Measurements from ENCODE around the gene OPRD1. TPM values are rescaled to one million over a fixed set of nuclear protein-coding genes. Genes with fewer than 3 reads are reported as not detected.

The OPRD1 gene
- total RNA-seq, 1 experiment from 2014 or later, result 0.97 TPM

DNA sequence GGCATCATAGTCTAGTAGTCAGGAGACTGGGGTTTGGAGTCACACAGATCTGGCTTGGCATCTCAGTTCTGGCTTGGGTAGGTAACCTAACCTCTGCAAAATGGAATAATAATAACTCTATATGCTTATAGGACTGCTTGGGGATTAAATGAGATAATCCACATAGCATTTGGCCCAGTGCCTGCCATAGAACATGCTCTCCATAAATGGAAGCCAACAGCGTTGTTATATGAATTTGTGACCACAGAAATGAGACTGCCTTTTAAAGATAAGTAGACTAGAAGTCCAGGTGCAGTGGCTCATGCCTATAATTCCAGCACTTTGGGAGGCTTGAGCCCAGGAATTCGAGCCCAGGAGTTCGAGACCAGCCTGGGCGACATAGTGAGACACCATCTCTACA lies 4.0 kb upstream of the OPRD1 start:
- Histone ChIP-seq H3K9me3 (ENCODE audit: low read depth, low read length, poor library complexity, severe bottlenecking) (no peaks in the 10 kb centered on the region), H3K36me3 (ENCODE audit: insufficient read depth, low read length, poor library complexity, severe bottlenecking) (no peaks in the 10 kb centered on the region), H3K27me3 (replicated peaks; ENCODE audit: insufficient read depth, low read depth, low read length, poor library complexity) (peaks cover 23% of the 10 kb centered on the region), H3K4me1 (ENCODE audit: insufficient read depth, low read length, poor library complexity, severe bottlenecking) (no peaks in the 10 kb centered on the region), H3K4me3 (ENCODE audit: low read depth, low read length, poor library complexity, severe bottlenecking) (no peak overlapping the region), H3K27ac (ENCODE audit: low read depth, low read length, poor library complexity, severe bottlenecking) (no peak overlapping the region)
- POLR2A ChIA-PET (ENCODE audit: low non-redundant PET), result interaction anchor here (0.8 kb wide), 1 partner anchor 120 kb away, joined by 21 read pairs; no protein-coding TSS in a partner anchor
- DNase-seq (ENCODE audit: low spot score), result no peak
- intact Hi-C loops (cut with micrococcal nuclease; ENCODE audit: unreplicated experiment), result no loop called here
- CTCF ChIA-PET, result no interaction called here
- BruUV-seq (replicated peaks), result no TSS peak
- no peak for TF ChIP-seq EZH2 (IDR thresholded peaks at IDR 0.05; ENCODE audit: borderline replicate concordance, low read depth, low read length, poor library complexity, severe bottlenecking)
- TF ChIP-seq, protein P1, sequence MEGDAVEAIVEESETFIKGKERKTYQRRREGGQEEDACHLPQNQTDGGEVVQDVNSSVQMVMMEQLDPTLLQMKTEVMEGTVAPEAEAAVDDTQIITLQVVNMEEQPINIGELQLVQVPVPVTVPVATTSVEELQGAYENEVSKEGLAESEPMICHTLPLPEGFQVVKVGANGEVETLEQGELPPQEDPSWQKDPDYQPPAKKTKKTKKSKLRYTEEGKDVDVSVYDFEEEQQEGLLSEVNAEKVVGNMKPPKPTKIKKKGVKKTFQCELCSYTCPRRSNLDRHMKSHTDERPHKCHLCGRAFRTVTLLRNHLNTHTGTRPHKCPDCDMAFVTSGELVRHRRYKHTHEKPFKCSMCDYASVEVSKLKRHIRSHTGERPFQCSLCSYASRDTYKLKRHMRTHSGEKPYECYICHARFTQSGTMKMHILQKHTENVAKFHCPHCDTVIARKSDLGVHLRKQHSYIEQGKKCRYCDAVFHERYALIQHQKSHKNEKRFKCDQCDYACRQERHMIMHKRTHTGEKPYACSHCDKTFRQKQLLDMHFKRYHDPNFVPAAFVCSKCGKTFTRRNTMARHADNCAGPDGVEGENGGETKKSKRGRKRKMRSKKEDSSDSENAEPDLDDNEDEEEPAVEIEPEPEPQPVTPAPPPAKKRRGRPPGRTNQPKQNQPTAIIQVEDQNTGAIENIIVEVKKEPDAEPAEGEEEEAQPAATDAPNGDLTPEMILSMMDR (conservative IDR thresholded peaks at IDR 0.05; ENCODE audit: low read depth, low read length), result no peak

DNA sequence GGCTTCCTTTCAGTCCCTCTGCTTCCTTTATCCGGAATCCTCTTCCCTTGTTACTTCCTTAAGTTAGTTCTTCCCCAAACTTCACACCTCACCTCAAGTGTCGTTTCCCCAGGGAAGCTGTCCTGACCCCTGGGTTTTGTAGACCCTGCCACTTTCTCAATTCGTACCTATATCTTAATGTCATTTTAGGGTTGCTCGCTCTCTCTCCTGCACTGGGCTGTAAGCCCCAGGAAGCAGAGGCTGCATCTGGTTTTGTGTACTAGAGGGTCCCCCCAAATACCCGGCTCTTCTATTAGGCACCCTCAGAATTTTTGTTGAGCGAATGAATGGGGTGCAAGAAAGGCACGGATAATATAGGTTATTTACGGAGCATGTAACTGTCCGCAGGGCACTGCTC lies 603 bp upstream of the OPRD1 start:
- H3K27me3 ChIP-seq (replicated peaks; ENCODE audit: insufficient read depth, low read depth, low read length, poor library complexity), result peaks cover 31% of the 10 kb centered on the region
- no TSS peak for BruUV-seq (replicated peaks)
- TF ChIP-seq, protein P1 (conservative IDR thresholded peaks at IDR 0.05; ENCODE audit: low read depth, low read length), result no peak
- TF ChIP-seq EZH2 (IDR thresholded peaks at IDR 0.05; ENCODE audit: borderline replicate concordance, low read depth, low read length, poor library complexity, severe bottlenecking), result no peak
- no peak for DNase-seq (ENCODE audit: low spot score)
- H3K9me3 ChIP-seq (ENCODE audit: low read depth, low read length, poor library complexity, severe bottlenecking), result no peaks in the 10 kb centered on the region
- H3K4me3 ChIP-seq (ENCODE audit: low read depth, low read length, poor library complexity, severe bottlenecking), result no peak overlapping the region
- H3K27ac ChIP-seq (ENCODE audit: low read depth, low read length, poor library complexity, severe bottlenecking), result no peak overlapping the region
- H3K36me3 ChIP-seq (ENCODE audit: insufficient read depth, low read length, poor library complexity, severe bottlenecking), result no peaks in the 10 kb centered on the region
- ChIA-PET POLR2A (ENCODE audit: low non-redundant PET) (no interaction called here), CTCF (no interaction called here)
- H3K4me1 ChIP-seq (ENCODE audit: insufficient read depth, low read length, poor library complexity, severe bottlenecking), result no peaks in the 10 kb centered on the region
- intact Hi-C loops (cut with micrococcal nuclease; ENCODE audit: unreplicated experiment), result no loop called here

DNA sequence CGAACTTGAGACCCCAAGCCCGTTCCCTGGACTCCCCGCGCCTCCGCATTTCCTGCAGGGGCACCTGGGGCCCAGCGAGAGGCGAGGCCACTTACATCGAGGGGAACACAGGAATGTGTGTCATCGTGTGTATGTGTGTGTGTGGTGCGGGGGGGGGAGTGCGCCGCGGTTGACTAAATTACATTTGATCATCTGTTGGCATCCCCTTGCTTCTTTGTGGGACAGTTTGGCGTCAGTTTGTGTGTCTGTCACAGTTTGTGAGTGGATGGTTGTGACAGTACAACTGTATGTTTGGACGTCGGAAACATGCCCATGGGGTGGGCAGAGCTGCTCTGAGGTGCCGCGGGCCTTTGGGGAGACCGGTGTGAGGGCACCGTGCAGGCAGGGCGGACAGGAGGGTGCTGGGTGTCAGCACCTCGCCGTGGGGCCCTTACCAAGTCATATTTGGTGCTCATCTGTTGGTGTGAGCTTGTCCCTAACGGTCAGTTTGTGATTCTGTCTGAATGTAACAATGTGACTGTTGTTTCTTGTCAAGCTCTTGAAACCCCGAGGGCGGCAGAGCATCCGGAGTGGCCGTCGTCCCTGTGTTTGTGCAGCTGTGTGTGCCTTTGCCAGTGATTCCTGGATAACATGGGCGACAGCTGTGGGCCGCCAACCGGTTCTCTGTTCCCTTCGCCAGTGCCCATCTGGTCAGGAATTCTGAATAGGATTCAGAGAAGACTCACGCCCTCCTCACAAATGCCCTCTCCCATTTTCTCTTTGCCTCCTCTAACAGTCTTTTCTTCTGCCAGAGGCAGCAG lies 899 bp downstream of the OPRD1 start:
- peak overlapping the region; percentile 25 for H3K4me3 ChIP-seq (ENCODE audit: low read depth, low read length, poor library complexity, severe bottlenecking)

More for the DNA sequence above, 899 bp downstream of the OPRD1 start:
- no peak for DNase-seq (ENCODE audit: low spot score)
- TF ChIP-seq, protein P1 (conservative IDR thresholded peaks at IDR 0.05; ENCODE audit: low read depth, low read length), result no peak
- TF ChIP-seq EZH2 (IDR thresholded peaks at IDR 0.05; ENCODE audit: borderline replicate concordance, low read depth, low read length, poor library complexity, severe bottlenecking), result no peak
- no TSS peak for BruUV-seq (replicated peaks)
- ChIA-PET POLR2A (ENCODE audit: low non-redundant PET) (interaction anchor here (0.6 kb wide), 1 partner anchor 170 kb away, joined by 4 read pairs; no protein-coding TSS in a partner anchor), CTCF (no interaction called here)
- Histone ChIP-seq H3K4me1 (ENCODE audit: insufficient read depth, low read length, poor library complexity, severe bottlenecking) (no peaks in the 10 kb centered on the region), H3K9me3 (ENCODE audit: low read depth, low read length, poor library complexity, severe bottlenecking) (no peaks in the 10 kb centered on the region), H3K36me3 (ENCODE audit: insufficient read depth, low read length, poor library complexity, severe bottlenecking) (no peaks in the 10 kb centered on the region), H3K27me3 (replicated peaks; ENCODE audit: insufficient read depth, low read depth, low read length, poor library complexity) (peaks cover 31% of the 10 kb centered on the region), H3K27ac (ENCODE audit: low read depth, low read length, poor library complexity, severe bottlenecking) (no peak overlapping the region)
- intact Hi-C loops (cut with micrococcal nuclease; ENCODE audit: unreplicated experiment), result no loop called here

Data from A673 (cell line).